Liver (tissue), 9 donors: Measurements from ENCODE around the gene DDX20. TPM values are rescaled to one million over a fixed set of nuclear protein-coding genes. Genes with fewer than 3 reads are reported as not detected.

ENCODE experiments used
- DNase-seq: peaks from one replicate; pipeline ENCODE4 v3.0.0-alpha.2; 2017; ENCODE audit warnings: low spot score
- H3K27ac ChIP-seq, 2 donors: one replicate each; pipeline ENCODE4 v1.7.0; 2013; ENCODE audit warnings: inconsistent platforms in 2 of 2, low read length in 2 of 2, control low read depth in 1 of 2, low read depth in 1 of 2, mild to moderate bottlenecking in 1 of 2
- H3K27me3 ChIP-seq, 4 donors: one replicate each; pipeline versions ENCODE4 v1.6.1 to v1.7.0; 2013; ENCODE audit warnings: low read length in 3 of 4, inconsistent platforms in 1 of 4, mild to moderate bottlenecking in 1 of 4, moderate library complexity in 1 of 4; ENCODE audit not compliant: control insufficient read depth in 4 of 4, insufficient read depth in 4 of 4
- H3K36me3 ChIP-seq, 4 donors: one replicate each; pipeline versions ENCODE4 v1.6.1 to v1.7.0; 2013; ENCODE audit warnings: low read length in 3 of 4, mild to moderate bottlenecking in 3 of 4, low read depth in 1 of 4, moderate library complexity in 1 of 4; ENCODE audit not compliant: control insufficient read depth in 4 of 4, insufficient read depth in 3 of 4
- H3K4me1 ChIP-seq, 4 donors: one replicate each; pipeline versions ENCODE4 v1.6.1 to v1.7.0; 2013; ENCODE audit warnings: low read length in 3 of 4, mild to moderate bottlenecking in 3 of 4, moderate library complexity in 1 of 4; ENCODE audit not compliant: control insufficient read depth in 4 of 4, insufficient read depth in 4 of 4
- H3K4me3 ChIP-seq, 3 donors: one replicate each; pipeline versions ENCODE4 v1.6.1 to v1.7.0; 2013; ENCODE audit warnings: low read length in 3 of 3, control low read depth in 1 of 3, low read depth in 1 of 3, mild to moderate bottlenecking in 1 of 3
- H3K9ac ChIP-seq, 2 donors: one replicate each; pipeline ENCODE4 v1.7.0; 2013; ENCODE audit warnings: low read length in 2 of 2, mild to moderate bottlenecking in 2 of 2, moderate library complexity in 2 of 2, control low read depth in 1 of 2, low read depth in 1 of 2
- H3K9me3 ChIP-seq, 4 donors: one replicate each; pipeline versions ENCODE4 v1.6.1 to v1.7.0; 2013; ENCODE audit warnings: low read length in 3 of 4; ENCODE audit not compliant: control insufficient read depth in 4 of 4
- ATF3 ChIP-seq: IDR thresholded peaks from 2 replicates; pipeline ENCODE4 v1.6.1; 2016; ENCODE audit warnings: antibody characterized with exemption
- CTCF ChIP-seq: fragments of 150-350 bp; IDR thresholded peaks from 2 replicates; pipeline ENCODE4 v1.5.1; 2017; ENCODE audit warnings: improper control_type of control experiment, low read depth, low read length; ENCODE audit not compliant: missing input control
- EGR1 ChIP-seq, 2 donors: IDR thresholded peaks; 2 replicates each; pipeline ENCODE4 v1.6.1; 2016 to 2018; ENCODE audit warnings: antibody characterized with exemption in 2 of 2, low read depth in 2 of 2
- FOXA1 ChIP-seq: IDR thresholded peaks from 2 replicates; pipeline ENCODE4 v1.6.1; 2016; ENCODE audit warnings: antibody characterized with exemption
- FOXA2 ChIP-seq: IDR thresholded peaks from 2 replicates; pipeline ENCODE4 v1.6.1; 2016; ENCODE audit warnings: antibody characterized with exemption
- GABPA ChIP-seq, 2 donors: IDR thresholded peaks in 1 of 2; conservative IDR thresholded peaks in 1 of 2; 2 replicates each; pipeline ENCODE4 v1.6.1; 2016; ENCODE audit warnings: antibody characterized with exemption in 2 of 2, mild to moderate bottlenecking in 1 of 2, moderate library complexity in 1 of 2
- HNF4A ChIP-seq, 2 donors: conservative IDR thresholded peaks; 2 replicates each; pipeline ENCODE4 v1.6.1; 2016; ENCODE audit warnings: antibody characterized with exemption in 2 of 2, mild to moderate bottlenecking in 2 of 2
- HNF4G ChIP-seq: IDR thresholded peaks from 2 replicates; pipeline ENCODE4 v1.6.1; 2016; ENCODE audit warnings: antibody characterized with exemption
- JUND ChIP-seq, 2 donors: IDR thresholded peaks; 2 replicates each; pipeline ENCODE4 v1.6.1; 2016; ENCODE audit warnings: antibody characterized with exemption in 2 of 2
- MAX ChIP-seq: IDR thresholded peaks from 2 replicates; pipeline ENCODE4 v1.6.1; 2016; ENCODE audit warnings: antibody characterized with exemption
- NR2F2 ChIP-seq: IDR thresholded peaks from 2 replicates; pipeline ENCODE4 v1.6.1; 2016; ENCODE audit warnings: antibody characterized with exemption
- RAD21 ChIP-seq, 2 donors: IDR thresholded peaks; 2 replicates each; pipeline ENCODE4 v1.6.1; 2016; ENCODE audit warnings: antibody characterized with exemption in 2 of 2, mild to moderate bottlenecking in 2 of 2
- REST ChIP-seq: IDR thresholded peaks from 2 replicates; pipeline ENCODE4 v1.6.1; 2016; ENCODE audit warnings: antibody characterized with exemption, mild to moderate bottlenecking
- RXRA ChIP-seq, 2 donors: IDR thresholded peaks; 2 replicates each; pipeline ENCODE4 v1.6.1; 2017 to 2018; ENCODE audit warnings: antibody characterized with exemption in 2 of 2, mild to moderate bottlenecking in 1 of 2
- SP1 ChIP-seq: IDR thresholded peaks from 2 replicates; pipeline ENCODE4 v1.6.1; 2018; ENCODE audit warnings: antibody characterized with exemption, mild to moderate bottlenecking
- TAF1 ChIP-seq: conservative IDR thresholded peaks from 2 replicates; pipeline ENCODE4 v1.6.1; 2016; ENCODE audit warnings: antibody characterized with exemption, mild to moderate bottlenecking
- YY1 ChIP-seq: IDR thresholded peaks from 2 replicates; pipeline ENCODE4 v1.6.1; 2016; ENCODE audit warnings: antibody characterized with exemption, mild to moderate bottlenecking
- ZBTB33 ChIP-seq: IDR thresholded peaks from 2 replicates; pipeline ENCODE4 v1.6.1; 2016; ENCODE audit warnings: antibody characterized with exemption
- WGBS: extraction: QIAGEN DNeasy Blood & Tissue Kit; methylation state at CpG from one replicate; pipeline ENCODE4 v1.1.7; 2013; 5-methylcytosine and 5-hydroxymethylcytosine counted together
- polyA plus RNA-seq, 2 donors: library from polyadenylated mRNA; stranded (reverse) in 1 of 2; unstranded in 1 of 2; fragments of 200-250 nt in 1 of 2; fragments of >200 nt in 1 of 2; fragmentation: Nextera tagmentation in 1 of 2; extraction: Ambion mirVana in 1 of 2; gene quantifications; one replicate each; pipeline versions ENCODE4 v1.2.1 to v1.2.3, GENCODE V29; 2013 to 2015
- total RNA-seq, 2 donors: library from RNA; depleted of rRNA; stranded (reverse); fragments of >200 nt; gene quantifications; one replicate each; pipeline ENCODE4 v1.2.3, GENCODE V29; 2014
- donor health status: healthy.
- donor health status: healthy.
- donor health status: healthy.
- donor health status: healthy.
- donor health status: healthy.

The DDX20 gene
- total and polyA plus RNA-seq, 4 donors, result 2.3 to 8.6 (median 4.6) TPM

GRCh38 chr1:111734856-111735255 lies 20.8 kb upstream of the DDX20 start:
- no peak overlapping the region for H3K27ac ChIP-seq
- DNase-seq, result no peak
- H3K27me3 ChIP-seq, result no peaks in the 10 kb centered on the region
- H3K9me3 ChIP-seq, result no peaks in the 10 kb centered on the region
- 92% methylated on average over 3 of the region's 3 CpGs for WGBS
- H3K9ac ChIP-seq, result no peak overlapping the region
- TF ChIP-seq TAF1 (no peak), EGR1 (IDR thresholded peaks at IDR 0.05; ENCODE audit: low read depth in 2 of 2) (no peak), GABPA (IDR thresholded peaks at IDR 0.05 in 1 of 2, conservative IDR thresholded peaks at IDR 0.05 in 1 of 2) (no peak), FOXA2 (no peak), HNF4A (conservative IDR thresholded peaks at IDR 0.05) (no peak), NR2F2 (no peak), RAD21 (IDR thresholded peaks at IDR 0.05) (no peak), RXRA (IDR thresholded peaks at IDR 0.05) (no peak), FOXA1 (no peak), CTCF (no peak), REST (no peak), MAX (no peak), HNF4G (no peak), YY1 (no peak), SP1 (no peak), ATF3 (no peak), ZBTB33 (no peak)
- H3K4me3 ChIP-seq, result no peak overlapping the region
- no peaks in the 10 kb centered on the region for H3K36me3 ChIP-seq
- H3K4me1 ChIP-seq, result peaks cover 2 to 23% (median 12%) of the 10 kb centered on the region in 4 donors

GRCh38 chr1:111735321-111735720 lies 20.4 kb upstream of the DDX20 start:
- H3K9me3 ChIP-seq, result no peaks in the 10 kb centered on the region
- DNase-seq, result no peak
- no peaks in the 10 kb centered on the region for H3K36me3 ChIP-seq
- H3K9ac ChIP-seq, result no peak overlapping the region
- H3K4me3 ChIP-seq, result no peak overlapping the region
- H3K4me1 ChIP-seq, result peaks cover 7 to 28% (median 16%) of the 10 kb centered on the region in 4 donors
- H3K27me3 ChIP-seq, result no peaks in the 10 kb centered on the region
- H3K27ac ChIP-seq, result no peak overlapping the region
- WGBS, result 96% methylated on average over 4 of the region's 4 CpGs
- TF ChIP-seq CTCF (no peak), ZBTB33 (no peak), GABPA (IDR thresholded peaks at IDR 0.05 in 1 of 2, conservative IDR thresholded peaks at IDR 0.05 in 1 of 2) (no peak), MAX (no peak), SP1 (no peak), EGR1 (IDR thresholded peaks at IDR 0.05; ENCODE audit: low read depth in 2 of 2) (no peak), JUND (IDR thresholded peaks at IDR 0.05) (no peak)
